ENCODE measurements around the gene GPR132.
"Not testable (repeated sequence)": the region's sequence is repeated elsewhere in the genome, so short reads cannot be mapped to it uniquely, and the experiment has no call there.

The GPR132 gene

DNA sequence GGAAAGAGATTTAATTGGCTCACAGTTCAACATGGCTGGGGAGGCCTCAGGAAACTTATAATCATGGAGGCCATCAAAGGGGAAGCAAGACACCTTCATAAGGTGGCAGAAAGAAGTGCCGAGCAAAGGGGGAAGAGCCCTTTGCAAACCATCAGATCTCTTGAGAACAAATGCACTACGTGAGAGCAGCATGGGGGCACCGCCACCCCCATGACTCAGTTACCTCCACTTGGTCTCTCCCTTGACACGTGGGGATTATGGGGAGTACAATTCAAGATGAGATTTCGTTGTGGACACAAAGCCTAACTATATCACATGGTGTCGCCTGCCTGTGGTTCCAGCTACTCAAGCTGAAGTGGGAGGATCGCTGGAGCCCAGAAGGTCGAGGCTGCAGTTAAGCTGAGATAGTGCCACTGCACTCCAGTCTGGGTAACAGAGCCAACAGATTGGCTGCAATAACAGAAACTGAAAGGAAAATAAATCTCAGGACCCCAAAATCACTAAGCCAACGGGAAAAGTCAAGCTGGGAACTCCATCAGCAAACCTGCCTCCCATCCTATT, 34.3 kb downstream of the GPR132 start:
- Histone ChIP-seq H3K36me3 (ENCODE audit: control insufficient read depth, insufficient read depth, low read length) (no peaks in the 10 kb centered on the region), H3K79me2 (no peaks in the 10 kb centered on the region), H3K27ac (no peak overlapping the region), H3K4me3 (ENCODE audit: low read depth, low read length) (no peak overlapping the region), H3K9me3 (ENCODE audit: control insufficient read depth, low read length) (no peaks in the 10 kb centered on the region), H3K27me3 (ENCODE audit: control insufficient read depth, insufficient read depth, low read length) (no peaks in the 10 kb centered on the region), H2AFZ (no peak overlapping the region), H3K4me1 (no peaks in the 10 kb centered on the region), H3K9ac (no peak overlapping the region), H3K4me2 (ENCODE audit: low read length) (no peak overlapping the region)
- TF ChIP-seq, protein P1, sequence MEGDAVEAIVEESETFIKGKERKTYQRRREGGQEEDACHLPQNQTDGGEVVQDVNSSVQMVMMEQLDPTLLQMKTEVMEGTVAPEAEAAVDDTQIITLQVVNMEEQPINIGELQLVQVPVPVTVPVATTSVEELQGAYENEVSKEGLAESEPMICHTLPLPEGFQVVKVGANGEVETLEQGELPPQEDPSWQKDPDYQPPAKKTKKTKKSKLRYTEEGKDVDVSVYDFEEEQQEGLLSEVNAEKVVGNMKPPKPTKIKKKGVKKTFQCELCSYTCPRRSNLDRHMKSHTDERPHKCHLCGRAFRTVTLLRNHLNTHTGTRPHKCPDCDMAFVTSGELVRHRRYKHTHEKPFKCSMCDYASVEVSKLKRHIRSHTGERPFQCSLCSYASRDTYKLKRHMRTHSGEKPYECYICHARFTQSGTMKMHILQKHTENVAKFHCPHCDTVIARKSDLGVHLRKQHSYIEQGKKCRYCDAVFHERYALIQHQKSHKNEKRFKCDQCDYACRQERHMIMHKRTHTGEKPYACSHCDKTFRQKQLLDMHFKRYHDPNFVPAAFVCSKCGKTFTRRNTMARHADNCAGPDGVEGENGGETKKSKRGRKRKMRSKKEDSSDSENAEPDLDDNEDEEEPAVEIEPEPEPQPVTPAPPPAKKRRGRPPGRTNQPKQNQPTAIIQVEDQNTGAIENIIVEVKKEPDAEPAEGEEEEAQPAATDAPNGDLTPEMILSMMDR (IDR thresholded peaks at IDR 0.05), result no peak

DNA sequence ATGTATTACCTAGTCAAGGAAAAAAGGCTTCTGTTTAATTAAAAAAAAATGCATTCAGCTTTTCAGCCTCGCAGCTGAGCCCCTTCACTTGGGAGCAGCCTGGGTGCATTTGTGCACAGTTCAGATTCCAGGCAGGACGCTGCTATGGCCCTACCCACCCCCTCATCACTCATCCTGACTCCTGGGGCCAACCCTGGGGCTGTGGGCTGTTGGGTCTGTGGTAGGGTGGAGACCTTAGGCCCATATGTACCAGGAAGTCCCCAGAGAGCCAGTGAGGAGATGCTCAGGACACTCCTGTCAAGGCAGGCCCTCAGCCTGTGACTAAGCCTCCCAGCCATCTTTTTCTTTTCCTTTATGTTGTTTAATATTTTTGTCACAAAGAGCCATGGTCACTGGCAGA, 35.0 kb downstream of the GPR132 start:
- no peak overlapping the region for H3K4me2 ChIP-seq (ENCODE audit: low read length)
- H3K4me1 ChIP-seq, result no peaks in the 10 kb centered on the region
- no peak overlapping the region for H3K27ac ChIP-seq
- no peaks in the 10 kb centered on the region for H3K27me3 ChIP-seq (ENCODE audit: control insufficient read depth, insufficient read depth, low read length)
- H3K9ac ChIP-seq, result no peak overlapping the region
- H3K79me2 ChIP-seq, result no peaks in the 10 kb centered on the region
- H3K36me3 ChIP-seq (ENCODE audit: control insufficient read depth, insufficient read depth, low read length), result no peaks in the 10 kb centered on the region
- no peaks in the 10 kb centered on the region for H3K9me3 ChIP-seq (ENCODE audit: control insufficient read depth, low read length)
- TF ChIP-seq, protein P1 (IDR thresholded peaks at IDR 0.05), result no peak
- no peak overlapping the region for H3K4me3 ChIP-seq (ENCODE audit: low read depth, low read length)
- no peak overlapping the region for H2AFZ ChIP-seq

DNA sequence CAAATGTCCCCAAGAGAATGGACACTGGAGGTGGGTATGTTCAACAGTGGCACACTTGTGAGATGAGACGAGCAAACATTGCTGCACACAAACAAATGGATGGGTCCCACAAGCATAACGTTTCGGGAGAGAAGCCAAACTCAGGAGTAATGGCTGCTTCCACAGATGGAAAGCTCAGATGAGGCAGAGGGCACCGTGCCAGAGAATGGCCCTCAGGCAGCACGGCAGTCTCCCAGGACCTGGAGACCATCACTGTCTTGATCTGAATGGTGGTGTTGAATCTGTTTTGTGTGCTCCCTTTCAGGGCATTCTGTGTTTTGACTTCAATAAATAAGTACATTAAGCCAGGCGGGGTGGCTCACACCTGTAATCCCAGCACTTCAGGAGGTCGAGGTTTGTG, 35.8 kb downstream of the GPR132 start:
- no peak overlapping the region for H2AFZ ChIP-seq
- no peaks in the 10 kb centered on the region for H3K27me3 ChIP-seq (ENCODE audit: control insufficient read depth, insufficient read depth, low read length)
- H3K4me3 ChIP-seq (ENCODE audit: low read depth, low read length), result no peak overlapping the region
- no peak overlapping the region for H3K27ac ChIP-seq
- H3K9ac ChIP-seq, result no peak overlapping the region
- H3K4me2 ChIP-seq (ENCODE audit: low read length), result no peak overlapping the region
- no peaks in the 10 kb centered on the region for H3K9me3 ChIP-seq (ENCODE audit: control insufficient read depth, low read length)
- H3K36me3 ChIP-seq (ENCODE audit: control insufficient read depth, insufficient read depth, low read length), result no peaks in the 10 kb centered on the region
- no peaks in the 10 kb centered on the region for H3K79me2 ChIP-seq
- H3K4me1 ChIP-seq, result no peaks in the 10 kb centered on the region
- TF ChIP-seq, protein P1 (IDR thresholded peaks at IDR 0.05), result no peak

DNA sequence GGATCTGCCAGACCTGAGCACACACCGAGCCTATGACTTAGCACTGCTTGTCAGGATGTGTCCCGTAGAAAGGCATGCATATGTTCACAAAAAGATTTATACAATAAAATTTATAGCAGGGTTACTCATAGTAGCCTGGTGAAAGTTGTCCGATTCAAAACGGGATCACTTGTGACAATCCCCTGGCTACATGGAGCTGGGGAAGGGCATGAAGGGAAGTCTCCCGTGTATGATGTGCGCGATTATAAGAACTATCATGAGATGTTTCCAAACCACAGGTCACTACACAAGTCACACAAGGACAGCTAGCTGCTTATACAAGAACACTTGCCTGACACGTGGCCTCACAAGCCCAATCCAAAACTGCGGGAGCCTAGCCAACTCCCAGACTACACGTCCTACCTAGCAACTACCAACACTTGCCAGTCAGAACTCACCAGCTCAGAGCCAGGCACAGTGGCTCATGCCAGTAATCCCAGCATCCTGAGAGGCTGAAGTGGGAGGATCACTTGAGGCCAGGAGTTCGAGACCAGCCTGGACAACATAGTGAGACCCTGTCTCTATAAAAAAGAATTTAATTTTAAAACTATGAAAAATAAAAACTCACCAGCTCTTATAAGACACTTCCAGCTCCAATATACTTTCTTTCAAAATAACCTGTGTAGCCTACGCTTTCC, 36.8 kb downstream of the GPR132 start:
- no peaks in the 10 kb centered on the region for H3K36me3 ChIP-seq (ENCODE audit: control insufficient read depth, insufficient read depth, low read length)
- H3K27me3 ChIP-seq (ENCODE audit: control insufficient read depth, insufficient read depth, low read length), result no peaks in the 10 kb centered on the region
- H3K27ac ChIP-seq, result no peak overlapping the region
- TF ChIP-seq, protein P1 (IDR thresholded peaks at IDR 0.05), result no peak
- no peak overlapping the region for H3K9ac ChIP-seq
- H3K4me3 ChIP-seq (ENCODE audit: low read depth, low read length), result no peak overlapping the region
- H3K4me2 ChIP-seq (ENCODE audit: low read length), result no peak overlapping the region
- H3K79me2 ChIP-seq, result no peaks in the 10 kb centered on the region
- H2AFZ ChIP-seq, result no peak overlapping the region
- no peaks in the 10 kb centered on the region for H3K4me1 ChIP-seq
- H3K9me3 ChIP-seq (ENCODE audit: control insufficient read depth, low read length), result no peaks in the 10 kb centered on the region

DNA sequence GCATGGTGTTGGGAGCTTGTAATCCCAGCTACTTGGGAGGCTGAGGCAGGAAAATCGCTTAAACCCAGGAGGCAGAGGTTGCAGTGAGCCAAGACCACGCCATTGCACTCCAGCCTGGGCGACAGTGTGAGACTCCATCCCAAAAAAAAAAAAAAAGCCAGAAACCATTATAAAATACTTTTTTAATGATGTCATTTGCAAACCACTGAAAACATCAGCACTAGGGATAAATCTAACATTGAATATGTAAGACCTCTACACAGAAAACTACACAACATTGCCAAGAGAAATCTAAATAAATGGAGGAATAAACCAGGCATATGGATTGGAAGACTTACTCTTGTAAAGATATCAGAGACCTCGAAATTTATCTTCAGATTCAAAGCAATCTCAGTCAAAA, 37.5 kb downstream of the GPR132 start:
- not testable (repeated sequence) for H3K27ac ChIP-seq; H3K4me2 ChIP-seq (ENCODE audit: low read length); H3K4me3 ChIP-seq (ENCODE audit: low read depth, low read length); H2AFZ ChIP-seq; H3K9ac ChIP-seq; H3K36me3 ChIP-seq (ENCODE audit: control insufficient read depth, insufficient read depth, low read length); H3K79me2 ChIP-seq; H3K9me3 ChIP-seq (ENCODE audit: control insufficient read depth, low read length); H3K27me3 ChIP-seq (ENCODE audit: control insufficient read depth, insufficient read depth, low read length); H3K4me1 ChIP-seq
